Measurements from ENCODE around the gene ARSK.

The ARSK gene

DNA sequence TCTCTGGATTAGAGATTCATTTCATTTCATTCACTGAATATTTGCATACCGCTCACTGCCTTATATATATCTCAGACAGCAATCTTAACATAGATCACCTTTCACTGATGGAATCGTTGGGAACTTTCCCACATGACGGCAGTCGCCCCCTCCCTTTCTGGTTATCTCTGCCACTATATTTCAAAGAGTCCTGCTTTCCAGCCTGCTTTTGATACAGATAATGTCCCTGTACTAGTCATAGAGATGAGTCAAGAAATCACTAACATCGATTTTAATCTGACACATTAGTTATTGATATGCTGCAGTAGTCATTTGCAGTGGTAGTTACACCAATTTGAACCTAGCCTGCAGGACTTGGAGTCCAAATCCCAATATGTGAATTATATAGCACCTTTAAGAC, 8.5 kb downstream of the ARSK start:
- DNase-seq (ENCODE audit: low spot score) = no peak

DNA sequence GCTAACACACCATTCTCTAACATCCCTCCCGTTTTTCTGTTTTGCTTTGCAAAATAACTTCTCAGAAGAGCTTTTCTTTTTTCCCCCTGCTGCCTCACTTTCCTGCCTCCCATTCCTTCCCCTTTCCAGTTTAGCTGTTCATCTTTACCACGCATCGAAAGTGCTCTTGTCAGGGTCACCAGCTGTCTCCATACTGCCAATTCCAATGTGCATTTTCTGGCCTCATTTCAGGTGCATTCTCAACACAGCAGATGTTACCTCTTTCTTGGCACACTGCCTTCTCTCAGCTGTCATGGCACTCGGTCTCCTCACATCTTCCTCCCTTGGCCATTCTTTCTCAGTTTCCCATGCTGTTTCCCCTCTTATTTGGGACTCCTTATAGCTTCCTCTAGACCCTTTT, 9.5 kb downstream of the ARSK start:
- no peak for DNase-seq (ENCODE audit: low spot score)

DNA sequence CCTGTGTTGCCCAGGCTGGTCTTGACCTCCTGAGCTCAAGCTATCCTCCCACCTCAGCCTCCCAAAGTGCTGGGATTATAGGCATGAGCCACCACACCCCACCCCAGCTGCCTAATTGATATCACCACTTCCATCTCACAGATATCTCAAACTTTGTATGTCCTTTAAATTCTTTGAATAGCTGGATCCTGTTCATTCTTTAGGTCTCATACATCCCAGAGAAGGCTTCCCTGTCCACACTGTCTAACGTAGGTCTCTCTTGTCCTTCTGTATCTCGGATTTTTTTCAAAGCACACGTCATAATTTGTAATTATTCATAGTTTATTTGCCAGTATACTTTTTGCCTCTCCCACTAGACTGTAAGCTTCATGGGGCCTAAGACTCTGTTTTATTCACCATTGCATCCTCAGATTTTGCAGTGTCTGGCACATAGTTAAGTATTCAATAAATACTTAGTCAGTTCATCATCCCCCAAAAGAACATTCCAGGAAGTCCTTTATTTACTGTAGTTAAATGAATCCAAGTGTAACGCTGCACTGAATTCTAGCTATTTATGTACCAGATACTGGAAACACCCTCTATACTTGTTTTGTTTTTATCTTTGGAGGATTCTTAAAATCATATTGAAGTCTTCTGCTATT, 10.5 kb downstream of the ARSK start:
- DNase-seq (ENCODE audit: low spot score) = no peak

DNA sequence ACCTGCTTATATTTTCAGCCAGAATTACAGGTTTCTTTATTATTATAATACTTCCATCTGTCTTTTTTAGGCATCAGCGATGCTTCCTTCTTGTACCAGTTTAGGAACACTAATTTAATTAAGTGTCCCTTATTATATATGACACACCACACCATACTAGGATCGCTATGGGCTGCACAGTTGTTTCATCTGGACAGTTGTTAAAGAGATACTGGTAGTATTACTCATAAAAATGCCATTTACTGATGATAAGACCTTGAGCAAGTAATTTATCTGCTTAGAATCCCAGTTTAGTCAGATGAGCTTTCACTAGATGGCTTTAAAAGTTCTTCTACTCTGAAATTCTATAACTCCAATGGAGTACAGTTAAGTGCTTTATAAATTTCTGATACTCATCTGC, 17.1 kb downstream of the ARSK start:
- no peak for DNase-seq (ENCODE audit: low spot score)

DNA sequence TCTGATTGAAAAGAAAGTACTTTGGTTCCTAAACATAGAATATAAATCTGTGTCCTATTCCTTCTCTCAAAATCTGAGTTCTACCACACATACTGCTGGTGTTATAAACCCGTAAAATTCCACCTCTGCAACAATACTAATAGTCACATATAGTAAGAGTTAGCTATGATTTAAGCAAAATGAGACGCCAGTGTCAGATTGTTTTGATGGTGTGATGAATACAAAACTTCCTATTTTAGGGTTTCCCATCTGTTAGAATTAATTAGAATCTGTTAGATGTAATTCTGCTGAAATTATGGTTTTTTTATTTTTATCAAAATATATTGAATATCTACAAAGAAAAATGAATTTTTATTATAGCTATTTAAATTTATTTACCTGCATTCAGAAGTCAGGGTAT, 26.7 kb downstream of the ARSK start:
- no peak for DNase-seq (ENCODE audit: low spot score)

DNA sequence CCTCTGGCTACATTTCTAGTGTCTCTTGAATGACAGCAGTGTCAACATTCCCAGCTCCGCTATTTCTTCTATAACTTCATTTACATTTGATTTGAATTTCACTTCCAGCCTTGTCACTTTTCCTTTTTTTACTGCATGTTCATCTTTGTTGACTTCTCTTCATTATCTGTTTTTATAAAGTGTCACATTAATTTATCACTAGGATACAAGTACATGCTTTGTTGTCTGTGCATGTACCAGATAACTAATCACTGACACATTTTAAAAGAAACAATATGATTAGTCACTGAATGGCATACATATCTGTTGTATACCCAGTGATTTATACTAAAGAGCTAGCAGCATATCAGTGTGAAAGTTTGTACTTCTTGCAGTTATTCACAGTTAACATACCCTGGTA, 29.1 kb downstream of the ARSK start:
- DNase-seq (ENCODE audit: low spot score) = no peak

DNA sequence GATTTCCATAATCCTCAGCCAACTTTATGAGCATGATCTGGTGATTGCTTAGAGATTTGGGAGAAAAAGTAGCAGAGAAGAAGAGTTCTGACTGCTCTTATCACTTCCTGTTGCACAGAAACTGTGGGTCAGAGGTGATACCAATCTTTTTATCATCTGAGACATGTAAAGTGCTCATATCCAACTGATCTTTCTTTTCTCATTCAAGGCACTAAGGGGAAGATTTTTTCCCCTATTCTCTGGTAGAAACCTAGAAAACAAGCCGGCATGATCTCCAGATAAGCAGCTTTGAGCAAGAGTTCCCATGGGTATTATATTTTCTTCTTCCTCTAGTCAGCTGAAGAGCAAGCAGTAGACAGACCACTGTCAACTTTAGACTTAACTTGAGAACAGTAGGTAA, 36.0 kb downstream of the ARSK start:
- DNase-seq (ENCODE audit: low spot score) = no peak

DNA sequence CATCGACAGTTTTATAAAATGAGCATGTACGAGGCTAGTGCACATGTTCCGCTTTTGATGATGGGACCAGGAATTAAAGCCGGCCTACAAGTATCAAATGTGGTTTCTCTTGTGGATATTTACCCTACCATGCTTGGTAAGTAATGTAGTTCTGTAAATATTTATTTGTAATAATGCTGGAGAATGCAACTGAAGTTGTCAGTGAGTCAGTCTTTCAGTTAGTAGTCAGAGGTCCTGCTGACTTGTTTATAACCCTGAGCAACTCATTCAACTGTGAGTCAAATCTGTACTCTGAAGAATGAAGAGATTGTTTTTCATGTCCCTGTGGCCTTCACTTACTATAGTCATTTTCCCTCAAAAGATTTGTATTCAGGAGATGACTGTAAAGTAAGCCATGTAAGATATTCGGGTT, 36.6 kb downstream of the ARSK start:
- DNase-seq (ENCODE audit: low spot score) = no peak

DNA sequence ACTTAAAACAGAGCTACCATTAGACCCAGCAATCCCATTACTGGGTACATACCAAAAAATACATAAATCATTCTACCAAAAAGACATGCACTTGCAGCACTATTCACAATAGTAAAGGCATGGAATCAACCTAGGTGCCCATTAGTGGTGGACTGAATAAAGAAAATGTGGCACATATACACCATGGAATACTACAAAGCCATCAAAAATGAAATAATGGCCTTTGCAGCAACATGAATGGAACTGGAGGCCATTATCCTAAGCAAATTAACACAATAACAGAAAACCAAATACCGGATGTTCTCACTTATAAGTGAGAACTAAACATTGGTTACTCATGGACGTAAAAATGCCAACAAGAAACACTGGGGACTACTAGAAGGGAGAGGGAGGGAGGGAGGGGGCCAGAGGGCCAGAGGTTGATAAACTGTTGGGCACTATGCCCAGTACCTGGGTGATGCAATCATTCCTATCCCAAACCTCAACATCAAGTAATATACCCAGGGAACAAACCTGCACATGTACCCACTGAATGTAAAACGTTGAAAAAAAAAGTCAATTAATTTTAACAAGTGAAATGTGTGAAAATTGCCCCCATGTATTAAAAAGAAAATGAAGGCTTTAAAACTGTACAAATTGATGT, 40.5 kb downstream of the ARSK start:
- DNase-seq (ENCODE audit: low spot score) = no peak

DNA sequence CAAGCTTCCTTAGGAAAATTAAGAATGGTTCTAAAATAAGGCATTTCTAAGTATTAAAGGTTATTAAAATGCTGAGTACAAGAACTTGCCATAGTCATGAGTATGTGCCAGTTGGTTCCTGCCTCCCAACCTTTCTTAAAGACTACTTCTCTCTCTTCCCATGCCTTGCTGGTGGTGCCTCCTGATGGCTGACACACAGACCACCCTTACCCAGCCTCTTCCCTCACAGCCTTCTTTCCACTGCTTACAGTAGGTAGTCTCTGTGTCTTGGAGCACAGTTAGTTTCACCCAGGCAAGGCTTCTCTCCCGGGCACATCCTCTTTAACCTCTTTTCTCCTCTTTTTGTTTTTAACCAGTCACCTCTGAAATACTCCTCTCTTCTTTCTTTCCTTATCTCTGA, 44.4 kb downstream of the ARSK start:
- no peak for DNase-seq (ENCODE audit: low spot score)

DNA sequence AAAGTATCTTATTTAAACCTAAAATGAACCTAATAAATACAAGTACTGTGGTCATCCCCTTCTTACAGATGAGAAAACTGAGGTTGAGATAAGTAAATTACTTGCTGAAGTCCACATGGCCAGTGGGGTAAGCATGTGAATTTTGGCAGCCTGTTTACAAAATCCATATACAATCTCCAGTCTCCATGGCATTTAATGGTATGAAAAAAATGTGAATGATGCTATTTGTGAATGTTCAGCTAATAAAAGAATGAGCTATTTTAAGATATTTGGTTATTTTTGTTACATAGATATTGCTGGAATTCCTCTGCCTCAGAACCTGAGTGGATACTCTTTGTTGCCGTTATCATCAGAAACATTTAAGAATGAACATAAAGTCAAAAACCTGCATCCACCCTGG, 45.7 kb downstream of the ARSK start:
- DNase-seq (ENCODE audit: low spot score) = no peak

DNA sequence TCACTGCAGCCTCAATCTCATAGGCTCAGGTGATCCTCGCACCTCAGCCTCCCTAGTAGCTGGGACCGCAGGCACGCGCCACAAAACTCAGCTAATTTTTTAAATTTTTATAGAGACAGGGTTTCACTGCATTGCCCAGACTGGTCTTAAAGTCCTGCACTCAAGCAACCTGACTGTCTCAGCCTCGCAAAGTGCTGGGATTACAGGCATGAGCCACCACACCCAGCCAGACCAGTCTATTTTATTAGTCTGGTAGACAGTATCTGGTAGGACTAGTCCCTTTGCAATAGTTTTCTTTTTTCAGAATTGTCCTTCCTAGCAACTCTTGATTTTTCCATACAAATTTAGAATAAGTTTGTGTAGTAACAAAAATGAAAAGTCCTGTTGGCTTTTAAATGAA, 50.9 kb downstream of the ARSK start:
- no peak for DNase-seq (ENCODE audit: low spot score)

DNA sequence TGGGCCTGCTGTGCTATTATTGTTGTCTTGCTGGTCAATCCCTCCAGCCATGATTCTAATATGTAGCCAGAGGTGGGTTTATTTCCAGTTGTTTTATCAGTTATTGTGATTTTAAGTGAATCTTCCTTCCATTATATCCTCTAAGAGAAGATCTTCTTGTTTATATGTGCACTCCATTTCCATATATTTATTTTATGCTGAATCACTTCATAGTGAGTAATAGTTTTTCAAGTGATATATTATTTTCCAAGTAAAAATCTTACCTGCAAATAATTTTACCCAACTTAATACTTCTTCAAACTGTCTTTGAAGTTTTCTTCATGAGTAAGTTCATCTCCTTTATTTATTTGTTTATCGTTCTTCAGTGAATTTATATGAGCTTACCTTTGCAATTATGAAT, 51.5 kb downstream of the ARSK start:
- no peak for DNase-seq (ENCODE audit: low spot score)

DNA sequence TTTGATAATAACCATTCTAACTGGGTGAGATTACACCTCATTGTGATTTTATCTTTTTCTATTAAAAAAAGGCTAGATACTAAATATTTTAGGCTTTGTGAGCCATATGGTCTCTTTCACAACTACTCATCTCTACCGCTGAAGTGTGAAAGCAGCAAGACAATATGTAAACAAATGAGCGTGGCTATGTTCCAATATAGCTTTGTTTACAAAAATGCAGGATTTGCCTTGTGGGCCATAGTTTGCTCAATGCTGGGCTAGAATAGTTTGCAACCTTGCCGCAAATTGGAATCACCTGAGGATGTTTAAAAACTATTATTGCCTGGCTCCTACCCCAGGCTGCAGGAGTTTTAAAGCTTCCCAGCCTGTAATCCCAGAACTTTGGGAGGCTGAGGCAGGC, 54.8 kb downstream of the ARSK start:
- DNase-seq (ENCODE audit: low spot score) = no peak

DNA sequence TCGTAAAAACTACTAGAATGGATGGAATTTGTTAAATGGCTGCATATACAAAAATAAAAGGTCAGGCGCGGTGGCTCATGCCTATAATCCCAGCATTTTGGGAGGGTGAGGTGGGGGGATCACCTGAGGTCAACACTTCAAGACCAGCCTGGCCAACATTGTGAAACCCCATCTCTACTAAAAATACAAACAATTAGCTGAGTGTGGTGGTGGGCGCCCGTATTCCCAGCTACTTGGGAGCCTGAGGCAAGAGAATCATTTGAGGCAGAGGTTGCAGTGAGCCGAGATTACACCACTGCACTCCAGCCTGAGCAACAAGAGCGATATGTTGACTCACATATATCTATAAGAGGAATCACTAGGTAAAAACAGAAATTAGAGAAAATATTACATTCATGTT, 55.6 kb downstream of the ARSK start:
- no peak for DNase-seq (ENCODE audit: low spot score)

DNA sequence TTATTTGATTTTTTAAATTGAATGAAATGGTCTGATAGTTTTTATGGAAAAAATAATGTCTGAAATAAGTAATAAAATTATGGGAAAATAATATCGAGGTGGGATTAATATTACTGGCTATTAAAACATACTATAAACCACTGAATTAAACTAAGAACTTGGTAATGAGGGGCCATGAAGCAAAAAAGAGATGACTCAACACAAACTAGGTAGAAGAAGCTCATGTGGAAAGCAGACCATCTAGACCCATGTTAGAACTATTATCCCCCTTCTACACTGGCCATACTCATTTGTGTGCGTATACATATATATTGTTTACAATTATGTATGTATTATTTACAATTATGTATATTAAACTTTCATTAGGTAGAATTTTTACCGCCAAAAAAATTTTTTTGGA, 56.5 kb downstream of the ARSK start:
- DNase-seq (ENCODE audit: low spot score) = no peak

DNA sequence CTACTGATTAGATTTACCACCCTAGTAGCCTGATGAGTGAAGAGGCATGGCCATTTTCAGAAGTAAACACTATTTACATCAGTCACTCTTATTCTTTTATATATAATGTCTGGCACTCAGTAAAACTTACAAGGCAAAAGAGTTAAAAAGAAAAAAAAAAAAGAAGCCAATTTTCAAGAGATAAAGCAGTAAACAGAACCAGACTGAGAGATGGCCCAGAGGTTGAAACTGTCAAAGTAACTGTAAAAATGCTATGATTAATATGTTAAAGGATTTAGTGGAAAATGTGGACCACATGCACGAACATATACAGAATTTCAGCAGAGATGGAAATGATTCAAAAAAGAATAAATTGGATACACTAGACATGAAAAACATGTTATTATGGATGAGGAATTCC, 58.6 kb downstream of the ARSK start:
- DNase-seq (ENCODE audit: low spot score) = no peak

DNA sequence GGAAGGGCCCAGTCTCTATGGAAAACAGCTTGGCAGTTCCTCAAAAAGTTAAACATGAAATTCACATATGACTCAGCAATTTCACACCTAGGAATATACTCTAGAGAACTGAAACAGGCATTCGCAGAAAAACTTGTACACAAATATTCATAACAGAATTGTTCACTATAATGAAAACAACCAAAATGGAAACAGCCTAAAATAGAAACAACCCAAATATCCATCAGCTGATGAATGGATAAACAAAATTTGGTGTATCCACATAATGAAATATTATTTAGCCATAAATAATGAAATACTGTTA, 60.2 kb downstream of the ARSK start:
- DNase-seq (ENCODE audit: low spot score) = no peak

DNA sequence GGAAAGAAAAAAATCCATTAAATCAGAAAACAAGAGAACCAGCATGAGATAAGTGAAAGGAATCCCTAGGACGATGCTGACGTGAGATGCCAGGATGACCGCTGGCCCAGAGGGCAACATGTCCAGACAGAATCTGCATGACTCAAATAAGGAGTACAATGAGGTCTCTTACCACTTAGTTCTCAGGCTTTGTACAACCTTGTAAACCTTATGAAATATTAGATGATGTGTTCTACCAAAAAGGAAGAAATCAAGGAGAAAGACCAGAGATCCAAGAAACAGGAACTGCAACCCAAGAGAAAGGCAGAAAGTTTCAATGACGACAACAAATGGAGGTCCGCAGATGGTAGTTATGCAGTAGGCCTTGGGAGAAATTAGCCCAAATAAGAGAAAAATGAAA, 62.2 kb downstream of the ARSK start:
- no peak for DNase-seq (ENCODE audit: low spot score)

DNA sequence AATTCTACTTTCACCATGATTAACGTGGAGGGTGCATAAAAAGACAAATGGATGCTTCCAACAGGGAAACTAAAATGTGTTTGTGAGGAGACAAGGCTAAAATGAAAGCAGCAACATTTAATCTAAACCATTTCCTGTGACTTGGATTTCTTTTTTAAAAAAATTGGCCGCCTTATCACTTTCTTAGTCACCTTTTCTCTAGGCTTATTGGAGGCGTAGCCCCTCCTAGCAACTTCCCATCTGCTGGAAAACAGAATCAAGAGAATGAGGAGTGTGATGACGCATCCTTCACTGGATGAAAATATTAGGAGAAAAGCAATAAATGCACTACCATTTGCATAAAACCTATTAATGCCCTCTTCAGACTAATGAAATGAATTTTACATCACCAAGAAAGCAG, 64.2 kb downstream of the ARSK start:
- no peak for DNase-seq (ENCODE audit: low spot score)

DNA sequence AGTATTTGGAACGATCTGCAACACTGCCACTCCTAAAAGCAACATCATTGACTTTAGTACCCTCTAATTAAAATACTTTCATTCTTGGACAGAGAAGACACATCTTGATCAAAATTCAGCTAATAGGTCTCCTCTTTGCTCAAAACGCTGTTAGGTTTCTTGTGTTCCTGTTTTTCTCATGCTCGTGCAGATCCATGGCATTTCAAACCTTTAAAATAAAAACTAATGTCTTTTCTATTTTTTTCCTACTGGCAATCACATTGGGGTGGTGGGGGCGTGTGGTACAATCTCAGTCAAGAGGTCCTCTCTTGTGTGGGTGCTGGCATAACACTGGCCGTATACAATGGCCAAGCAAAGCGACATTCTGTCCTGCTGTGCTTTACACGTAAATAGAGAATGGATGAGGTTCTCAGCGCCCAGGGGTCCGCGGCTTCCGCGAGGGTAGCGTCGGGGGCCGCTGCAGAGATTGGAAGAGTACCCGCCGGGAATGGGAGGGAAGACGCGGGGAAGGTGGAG, 64.7 kb downstream of the ARSK start:
- DNase-seq (ENCODE audit: low spot score) = no peak

DNA sequence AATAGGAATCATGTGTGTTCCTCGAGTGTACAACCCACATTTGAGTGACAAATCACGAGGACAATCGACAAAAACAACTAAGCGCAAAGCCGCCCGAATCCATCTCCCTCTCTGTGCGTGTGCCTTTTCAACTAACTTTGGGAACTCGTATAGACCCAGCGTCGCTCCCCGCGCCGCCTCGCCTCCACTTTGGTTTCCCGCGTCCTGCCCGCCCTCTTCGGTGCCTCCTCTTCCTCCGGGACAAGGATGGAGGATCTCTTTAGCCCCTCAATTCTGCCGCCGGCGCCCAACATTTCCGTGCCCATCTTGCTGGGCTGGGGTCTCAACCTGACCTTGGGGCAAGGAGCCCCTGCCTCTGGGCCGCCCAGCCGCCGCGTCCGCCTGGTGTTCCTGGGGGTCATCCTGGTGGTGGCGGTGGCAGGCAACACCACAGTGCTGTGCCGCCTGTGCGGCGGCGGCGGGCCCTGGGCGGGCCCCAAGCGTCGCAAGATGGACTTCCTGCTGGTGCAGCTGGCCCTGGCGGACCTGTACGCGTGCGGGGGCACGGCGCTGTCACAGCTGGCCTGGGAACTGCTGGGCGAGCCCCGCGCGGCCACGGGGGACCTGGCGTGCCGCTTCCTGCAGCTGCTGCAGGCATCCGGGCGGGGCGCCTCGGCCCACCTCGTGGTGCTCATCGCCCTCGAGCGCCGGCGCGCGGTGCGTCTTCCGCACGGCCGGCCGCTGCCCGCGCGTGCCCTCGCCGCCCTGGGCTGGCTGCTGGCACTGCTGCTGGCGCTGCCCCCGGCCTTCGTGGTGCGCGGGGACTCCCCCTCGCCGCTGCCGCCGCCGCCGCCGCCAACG, 65.3 kb downstream of the ARSK start, which contains the start of gene GPR150:
Gene GPR150, plus strand, starts transcription at position 58 of the 840 bp plus-strand sequence. Its CDS starts 189 bp downstream, at position 247.
- peak; percentile 31 for DNase-seq (ENCODE audit: low spot score)

Data from hematopoietic multipotent progenitor cell treated with erythropoietin and hydrocortisone succinate and interleukin-3 and kit ligand, for 15 days (in vitro differentiated cells).